Stimulated activated CD8-positive, alpha-beta memory T cell treated with anti-CD3 and anti-CD28 coated beads, Interleukin-7, amount 100 ng/mL, for 24 hours (primary cell): ENCODE data around the gene LSAMP.
"Not testable (repeated sequence)": the region's sequence is repeated elsewhere in the genome, so short reads cannot be mapped to it uniquely, and the experiment has no call there.

Experiments used
- DNase-seq: peaks from one replicate; pipeline ENCODE4 v3.0.0-alpha.2; 2020; ENCODE audit warnings: low read depth

Gene LSAMP

DNA sequence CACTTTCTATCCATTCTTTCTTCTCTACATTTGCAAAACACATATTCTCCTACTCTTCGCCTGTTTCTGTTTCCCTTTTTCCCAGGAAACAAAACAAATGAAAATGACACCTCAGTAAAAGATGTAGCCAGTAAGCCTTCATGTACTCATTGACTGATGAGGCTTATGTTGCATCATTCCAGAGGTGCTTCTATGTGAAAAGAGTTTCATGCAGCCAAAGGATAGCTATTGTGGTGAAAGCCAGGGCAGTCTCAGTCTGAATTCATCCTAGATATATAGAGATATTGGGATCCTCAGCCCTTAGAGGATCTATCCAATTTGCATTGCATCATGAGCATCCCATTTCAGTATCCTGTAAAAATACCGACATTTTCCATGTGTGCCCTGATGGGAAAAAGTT lies 554.7 kb downstream of the LSAMP start:
- DNase-seq: no peak

GRCh38 chr3:115885621-115886020 lies 559.7 kb downstream of the LSAMP start:
- no peak for DNase-seq

DNA sequence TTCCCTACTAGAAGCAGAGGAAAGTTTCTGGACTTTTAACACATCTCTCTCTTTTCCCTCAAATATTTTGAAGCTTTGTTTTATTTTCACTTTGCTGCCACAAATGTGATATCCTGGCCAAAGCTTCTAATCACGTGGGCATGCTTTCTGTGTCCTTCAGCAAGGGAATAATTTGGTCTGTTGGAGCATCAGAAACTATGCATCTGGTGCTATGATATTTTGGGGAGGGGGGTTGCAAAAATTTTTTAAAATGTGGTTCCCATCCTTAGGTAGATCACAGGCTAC lies 567.7 kb downstream of the LSAMP start:
- DNase-seq: no peak

- no peak for DNase-seq
These were observed 568.2 kb downstream of the LSAMP start for GRCh38 chr3:115876876-115877614.

DNA sequence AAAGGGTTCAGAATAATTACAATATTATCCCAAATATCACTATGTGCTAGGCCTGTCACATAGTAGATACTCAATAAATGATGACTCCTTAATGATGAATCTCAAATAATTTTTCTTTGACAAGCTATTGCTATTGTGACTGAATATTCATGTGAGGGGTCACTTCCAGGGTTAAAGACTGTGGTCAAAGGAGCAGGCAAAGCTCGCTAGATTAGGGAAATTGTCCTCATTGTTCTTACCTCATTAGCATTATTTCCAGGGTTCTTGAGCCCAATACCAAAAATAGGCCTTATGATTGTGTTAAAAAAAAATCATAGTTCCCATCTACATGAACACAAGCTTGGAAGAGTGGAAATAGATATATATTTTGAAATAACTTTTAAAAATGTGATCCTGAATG lies 569.8 kb downstream of the LSAMP start:
- no peak for DNase-seq

- DNase-seq: no peak
These were observed 573.6 kb downstream of the LSAMP start for GRCh38 chr3:115871735-115872134.

GRCh38 chr3:115864911-115865310 lies 580.4 kb downstream of the LSAMP start:
- DNase-seq: no peak

DNA sequence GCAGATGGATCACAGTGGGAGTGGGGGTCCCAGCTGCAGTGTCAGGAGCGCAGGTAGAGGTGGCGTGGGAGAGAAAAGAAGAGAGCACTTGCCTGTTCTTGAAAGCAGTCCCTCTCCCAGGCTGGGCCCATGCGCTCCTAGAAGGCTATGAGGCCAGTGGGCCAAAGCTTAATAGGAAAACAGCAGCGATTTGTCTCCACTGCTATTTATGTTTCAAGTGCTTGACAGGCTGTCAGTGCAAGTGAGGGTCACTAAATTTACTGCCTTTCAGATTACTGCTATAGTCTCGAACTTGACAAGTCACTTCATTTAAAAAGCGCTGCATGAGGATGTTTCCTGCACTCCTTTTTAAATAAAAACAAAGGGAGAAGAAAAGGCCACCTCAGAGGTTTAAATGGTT lies 582.4 kb downstream of the LSAMP start:
- no peak for DNase-seq

DNA sequence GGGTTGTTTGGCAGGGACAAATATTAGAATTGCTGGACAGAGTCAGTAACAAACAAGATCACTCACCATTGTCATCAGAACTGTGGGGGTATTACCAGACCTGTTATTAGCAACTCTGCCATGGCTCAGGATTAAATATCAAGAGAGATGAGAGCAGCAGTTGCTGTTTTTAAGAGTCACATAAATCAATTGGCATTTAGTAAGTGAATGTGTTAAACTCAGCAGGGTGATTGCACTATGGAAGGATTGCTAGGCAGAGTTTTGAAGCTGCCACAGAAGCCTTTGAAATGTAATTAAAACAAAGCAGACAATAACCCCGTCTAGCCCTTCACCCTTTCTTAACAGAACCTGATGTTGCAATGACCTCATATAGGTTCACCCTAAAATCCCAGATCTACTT lies 583.2 kb downstream of the LSAMP start:
- no peak for DNase-seq

GRCh38 chr3:115861166-115861733 lies 584.0 kb downstream of the LSAMP start:
- DNase-seq: no peak

- no peak for DNase-seq
These were observed 584.5 kb downstream of the LSAMP start for GRCh38 chr3:115860766-115861165.

GRCh38 chr3:115859002-115859807 lies 586.1 kb downstream of the LSAMP start:
- DNase-seq: no peak

DNA sequence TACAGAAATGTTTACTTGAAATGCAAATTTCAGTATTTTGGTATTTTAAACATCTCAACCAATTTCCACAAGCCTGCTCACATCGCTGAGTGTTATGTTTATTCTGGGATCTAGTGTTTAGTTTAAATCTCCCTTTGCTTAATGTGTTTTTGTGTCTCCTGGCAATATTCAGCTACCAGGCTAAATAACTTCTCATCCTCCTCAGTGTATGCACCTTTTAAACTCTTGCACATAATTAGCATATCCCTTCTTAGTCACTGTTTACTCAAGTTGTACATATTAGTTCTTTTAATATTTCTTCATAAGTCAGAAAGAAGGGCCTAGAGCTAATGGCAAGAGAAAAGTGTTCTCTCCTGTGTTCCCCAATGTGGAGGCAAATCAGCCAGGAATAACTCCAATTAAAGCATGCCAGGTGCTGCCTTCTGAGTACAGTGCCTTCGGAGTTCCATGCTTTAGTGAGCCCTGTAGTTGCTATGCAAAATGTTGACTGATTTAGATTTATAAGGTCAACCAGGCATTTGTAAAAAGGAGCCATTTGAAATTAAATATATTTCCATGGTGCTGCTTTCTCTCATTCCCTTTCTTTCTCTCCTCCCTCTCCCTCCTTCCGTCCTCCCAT lies 587.7 kb downstream of the LSAMP start:
- no peak for DNase-seq

GRCh38 chr3:115855911-115856310 lies 589.4 kb downstream of the LSAMP start:
- no peak for DNase-seq

- no peak for DNase-seq
These were observed 592.2 kb downstream of the LSAMP start for GRCh38 chr3:115853104-115853503.

DNA sequence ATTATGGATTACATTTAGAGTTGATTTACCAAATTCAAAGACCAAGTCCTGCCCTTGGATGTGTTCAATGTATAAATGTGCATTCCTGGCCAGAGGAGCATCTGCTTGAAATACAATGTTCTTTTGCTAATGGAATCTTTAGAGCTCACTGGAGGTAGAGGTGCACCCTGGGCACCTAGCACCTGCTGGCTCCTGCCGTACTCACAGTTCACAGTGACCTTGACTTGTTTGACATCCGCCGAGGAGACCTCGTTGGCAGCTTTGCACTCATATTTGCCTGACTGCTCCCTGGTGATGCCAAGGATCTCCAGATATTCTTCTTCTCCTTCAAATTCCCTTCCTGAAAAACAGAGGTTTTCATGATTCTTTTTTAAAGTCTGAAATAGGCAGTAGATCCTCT lies 593.0 kb downstream of the LSAMP start:
- DNase-seq: no peak

DNA sequence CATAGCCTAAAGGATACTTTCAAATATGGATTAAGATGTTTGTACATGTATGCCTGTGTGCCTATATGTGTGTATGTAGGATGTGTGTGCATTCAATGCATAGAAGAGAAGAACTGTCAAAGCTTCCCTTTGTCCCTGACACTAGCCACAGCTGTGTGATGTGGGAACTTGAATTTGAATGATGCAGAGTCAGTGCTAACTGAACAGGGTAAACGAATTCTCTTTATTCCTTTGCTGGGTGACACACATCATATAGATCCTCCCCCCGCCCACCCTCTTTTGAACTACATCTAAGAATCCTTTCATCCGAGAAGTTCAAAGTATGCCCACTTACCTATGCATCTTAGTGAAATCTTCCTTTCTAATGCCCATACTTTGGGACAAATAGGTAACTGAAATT lies 593.7 kb downstream of the LSAMP start:
- no peak for DNase-seq

GRCh38 chr3:115848641-115849040 lies 596.6 kb downstream of the LSAMP start:
- DNase-seq: no peak

- no peak for DNase-seq
These were observed 599.3 kb downstream of the LSAMP start for GRCh38 chr3:115845986-115846385.

DNA sequence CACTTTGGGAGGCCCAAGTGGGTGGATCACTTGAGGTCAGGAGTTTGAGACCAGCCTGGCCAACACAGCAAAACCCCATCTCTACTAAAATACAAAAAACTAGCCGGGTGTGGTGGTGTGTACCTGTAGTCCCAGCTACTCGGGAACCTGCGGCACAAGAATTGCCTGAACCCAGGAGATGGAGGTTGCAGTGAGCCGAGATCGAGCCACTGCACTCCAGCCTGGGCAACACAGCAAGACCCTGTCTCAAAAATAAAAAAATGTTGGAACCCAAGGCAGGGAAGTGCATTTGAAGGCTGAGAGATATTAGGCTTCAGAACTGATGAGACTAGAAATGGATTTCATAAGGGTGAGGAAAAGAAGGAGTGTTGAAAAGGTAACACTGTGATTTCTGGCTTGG lies 600.6 kb downstream of the LSAMP start:
- not testable (repeated sequence) for DNase-seq

- no peak for DNase-seq
These were observed 602.1 kb downstream of the LSAMP start for GRCh38 chr3:115843206-115843605.

GRCh38 chr3:115839246-115839645 lies 606.0 kb downstream of the LSAMP start:
- DNase-seq: no peak

DNA sequence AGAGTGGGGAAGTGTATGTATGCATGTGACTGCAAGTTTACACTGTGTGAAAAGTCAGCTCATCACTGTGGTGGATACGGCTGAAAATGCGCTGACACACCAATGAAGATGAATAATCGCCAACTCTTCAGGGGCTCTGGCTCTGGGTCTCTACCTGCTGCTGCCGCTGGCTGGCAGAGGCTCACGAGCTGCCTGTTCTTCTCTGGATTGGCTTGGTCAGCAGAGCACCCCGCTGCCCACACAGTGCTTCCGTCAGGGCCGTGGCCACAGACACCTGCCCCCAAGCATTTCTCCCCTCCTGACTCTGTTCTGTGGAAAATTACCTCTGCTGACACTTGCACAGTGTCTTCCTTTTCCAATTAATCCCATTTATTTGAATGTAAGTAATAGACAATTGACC lies 606.5 kb downstream of the LSAMP start:
- DNase-seq: no peak
